Amniotic stem cell (primary cell): Measurements from ENCODE around the gene PTH2.
"Not testable (repeated sequence)": the region's sequence is repeated elsewhere in the genome, so short reads cannot be mapped to it uniquely, and the experiment has no call there.

Experiments
- DNase-seq: peaks from one replicate; lab custom pipeline; 2025; lab: John Stamatoyannopoulos, UW

Gene PTH2

DNA sequence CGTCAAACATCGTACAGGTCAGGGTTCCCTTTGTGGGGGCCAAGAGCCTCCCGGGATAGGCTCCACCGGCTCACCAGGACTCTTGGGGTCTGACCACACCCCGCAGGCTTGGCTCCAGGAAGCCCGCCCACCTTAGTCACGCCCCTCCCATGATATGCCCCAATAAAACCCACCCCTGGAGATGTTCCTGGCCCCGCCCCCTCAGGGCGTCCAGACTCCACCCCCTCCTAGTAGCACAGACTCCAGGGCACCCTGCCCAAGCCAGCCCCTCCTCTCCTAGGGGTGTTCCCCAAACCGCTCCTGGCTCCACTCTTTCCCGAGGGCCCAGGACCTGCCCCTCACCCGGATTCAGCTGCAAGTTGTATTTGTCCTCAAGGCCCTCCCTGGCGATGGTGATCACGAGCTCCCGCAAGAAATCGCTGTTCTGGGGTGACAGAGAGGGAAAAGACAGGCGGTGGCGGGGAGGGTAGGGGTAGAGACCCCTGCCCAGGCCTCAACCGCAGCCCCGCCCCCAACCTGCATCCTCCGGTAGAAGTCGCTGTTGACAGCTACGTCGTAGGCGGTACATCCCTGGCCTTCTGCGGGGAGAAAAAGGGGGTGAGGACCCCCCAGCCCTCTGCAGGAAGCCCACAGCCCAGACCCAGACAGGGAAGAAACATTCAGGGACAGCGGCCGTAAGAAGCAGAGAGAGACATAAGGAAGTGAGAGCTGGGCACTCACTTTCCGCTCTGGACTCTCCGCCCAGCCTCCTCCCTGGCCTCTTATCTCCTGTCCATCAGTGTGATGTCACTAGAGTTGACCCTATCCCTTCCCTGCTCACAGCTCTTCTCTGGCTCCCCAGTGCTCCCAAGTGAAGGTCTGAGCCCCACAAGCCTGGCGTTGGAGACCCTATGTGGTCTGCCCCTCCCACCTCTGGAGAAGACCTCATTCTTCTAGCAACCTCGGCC, 24.5 kb upstream of the PTH2 start:
- DNase-seq, result no peak

DNA sequence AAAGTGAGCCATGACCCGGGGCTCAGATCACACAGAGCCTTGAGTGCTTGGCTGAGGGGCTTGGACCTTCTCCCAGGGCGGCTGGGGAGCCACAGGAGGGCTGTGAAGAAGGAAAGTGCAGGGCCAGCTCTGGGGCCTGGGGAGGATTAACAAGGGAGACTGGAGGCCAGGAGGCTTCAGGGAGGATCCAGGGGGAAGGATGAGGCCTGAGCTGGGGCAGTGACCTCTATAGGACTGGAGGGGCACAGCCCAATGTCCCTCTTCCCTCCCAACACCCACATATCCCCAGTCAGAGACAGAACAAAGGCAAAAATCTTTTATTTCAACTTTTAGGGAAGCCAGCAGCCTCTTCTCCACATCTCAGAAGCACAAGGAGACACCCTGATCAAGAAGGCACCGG, 22.8 kb upstream of the PTH2 start:
- no peak for DNase-seq

GRCh38 chr19:49444100-49444700, 21.0 kb upstream of the PTH2 start:
- not testable (repeated sequence) for DNase-seq

DNA sequence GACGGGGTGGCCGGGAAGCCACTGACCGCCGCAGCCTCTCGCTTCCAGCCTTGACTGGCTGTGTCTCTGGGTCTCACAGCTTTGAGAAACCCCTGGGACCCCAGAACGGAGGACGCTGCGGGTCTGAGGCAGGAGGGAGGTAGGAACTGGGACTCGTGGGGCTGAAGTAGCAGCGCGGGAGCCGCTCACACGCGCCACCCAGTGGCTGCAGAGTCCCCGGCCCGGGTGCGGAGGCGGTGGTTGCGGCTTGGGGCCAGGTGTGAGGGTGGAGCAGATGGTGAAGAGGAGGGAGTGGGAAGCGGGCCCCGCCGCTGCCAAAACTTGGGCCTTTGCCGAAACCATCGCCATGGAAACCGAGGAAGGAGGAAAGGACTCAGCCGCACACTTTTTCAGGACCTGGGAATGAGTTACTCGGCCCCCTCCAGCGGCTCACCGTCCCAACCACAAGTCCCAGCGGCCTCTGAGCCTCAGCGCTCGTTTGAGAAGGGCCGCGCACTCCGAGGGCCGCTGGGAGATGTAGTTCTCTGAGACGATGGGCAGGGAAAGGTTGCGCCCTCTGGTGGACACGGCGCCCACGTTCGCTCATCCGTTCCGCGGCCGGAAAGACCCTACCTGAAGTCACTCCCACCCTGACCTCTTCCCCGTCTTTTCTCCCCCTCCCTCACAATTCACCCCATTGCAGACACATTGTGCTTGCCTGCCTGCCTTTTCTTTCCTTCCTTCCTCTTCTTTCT, 20.3 kb upstream of the PTH2 start:
- peak; percentile 87 for DNase-seq

- peak; percentile 58 for DNase-seq
Observed at GRCh38 chr19:49442771-49443365, 19.6 kb upstream of the PTH2 start.

DNA sequence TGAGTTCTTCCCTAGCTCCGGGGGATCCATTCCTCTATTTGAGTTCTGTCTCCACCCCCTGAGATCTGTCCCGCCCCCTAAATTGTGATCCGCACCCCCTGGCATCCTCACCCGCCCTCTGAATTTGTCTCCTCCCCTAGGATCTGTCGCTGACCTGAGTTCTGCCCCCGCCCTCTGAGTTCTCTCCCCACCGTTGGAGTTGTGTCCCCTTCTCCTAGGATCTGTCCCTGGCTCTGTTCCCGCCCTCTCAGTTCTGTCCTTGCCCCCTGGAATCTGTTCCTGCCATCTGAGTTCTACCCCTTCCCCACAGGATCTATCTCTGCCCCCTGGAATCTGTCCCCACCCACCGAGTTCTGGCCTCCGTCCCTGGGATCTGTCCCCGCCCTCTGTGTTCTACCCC, 19.1 kb upstream of the PTH2 start:
- no peak for DNase-seq

DNA sequence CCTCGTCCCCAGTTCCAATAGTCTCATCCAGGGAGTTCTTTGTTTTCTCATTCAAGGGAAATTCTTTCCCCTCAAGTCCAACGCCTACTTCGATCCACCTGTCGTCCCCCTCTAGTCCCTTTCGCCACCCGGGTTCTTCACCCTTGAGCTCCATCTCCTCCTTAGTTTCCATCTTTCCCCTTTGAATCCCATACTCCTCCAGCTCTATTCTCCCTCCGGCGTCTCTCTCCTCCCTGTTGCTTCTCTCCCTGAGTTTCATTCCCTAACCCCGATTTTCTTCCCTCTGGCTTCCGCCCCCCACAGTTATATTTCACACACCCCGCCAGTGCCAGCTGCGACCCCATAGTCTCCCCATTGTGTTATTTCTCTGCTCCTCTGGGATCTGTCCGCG, 18.7 kb upstream of the PTH2 start:
- no peak for DNase-seq

GRCh38 chr19:49441210-49441959, 18.1 kb upstream of the PTH2 start, which contains the start of gene SLC17A7:
Gene SLC17A7 (minus strand): TSS chr19:49441527. CDS start chr19:49441379, 148 bp downstream.
- no peak for DNase-seq

- no peak for DNase-seq
Observed at GRCh38 chr19:49440439-49441209, 17.4 kb upstream of the PTH2 start.

- DNase-seq, result no peak
Observed at GRCh38 chr19:49439836-49440235, 16.6 kb upstream of the PTH2 start.

DNA sequence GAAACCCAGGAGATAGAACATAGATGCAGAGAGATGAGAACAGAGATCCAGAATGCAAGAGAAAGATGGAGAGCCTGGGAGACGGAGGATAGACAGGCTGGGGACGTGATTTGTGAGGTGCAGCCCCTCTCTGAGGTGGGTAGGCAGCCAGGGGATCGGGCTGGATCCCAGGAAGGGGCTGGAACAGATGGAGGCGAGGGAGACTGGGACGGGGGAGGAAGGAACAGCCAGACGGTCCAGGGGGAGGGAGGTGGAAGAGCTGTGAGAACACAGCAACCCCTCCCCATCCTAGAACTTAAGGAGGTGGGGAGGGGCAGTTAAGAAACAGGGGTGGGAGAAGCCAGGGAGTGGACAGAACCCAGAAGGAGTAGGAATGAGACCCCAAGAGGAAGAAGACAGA, 15.0 kb upstream of the PTH2 start:
- DNase-seq, result no peak

DNA sequence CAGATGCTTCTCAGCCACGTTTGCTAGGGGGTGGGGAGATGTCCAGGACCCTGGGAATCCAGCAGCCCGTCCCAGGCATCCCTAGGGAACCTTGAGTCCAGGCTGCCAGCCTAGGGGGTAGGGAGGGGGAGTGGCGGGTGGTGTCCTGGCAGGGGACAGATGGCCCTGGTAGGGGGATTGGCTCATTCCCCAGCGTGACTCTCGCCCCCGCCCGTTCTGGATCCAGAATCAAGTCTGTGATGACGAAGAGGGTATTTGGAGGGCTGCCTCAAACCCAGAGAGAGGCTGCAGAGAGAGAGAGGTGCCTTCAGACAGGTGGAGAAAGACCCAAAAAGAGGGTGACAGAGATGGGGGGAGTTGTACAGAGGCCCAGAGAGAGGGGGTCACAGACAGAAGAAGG, 14.0 kb upstream of the PTH2 start:
- no peak for DNase-seq

- no peak for DNase-seq
Observed at GRCh38 chr19:49436381-49437017, 13.3 kb upstream of the PTH2 start.

GRCh38 chr19:49435670-49436069, 12.4 kb upstream of the PTH2 start:
- DNase-seq, result no peak

GRCh38 chr19:49434907-49435583, 11.8 kb upstream of the PTH2 start:
- no peak for DNase-seq

- DNase-seq, result no peak
Observed at GRCh38 chr19:49433240-49433901, 10.1 kb upstream of the PTH2 start.

DNA sequence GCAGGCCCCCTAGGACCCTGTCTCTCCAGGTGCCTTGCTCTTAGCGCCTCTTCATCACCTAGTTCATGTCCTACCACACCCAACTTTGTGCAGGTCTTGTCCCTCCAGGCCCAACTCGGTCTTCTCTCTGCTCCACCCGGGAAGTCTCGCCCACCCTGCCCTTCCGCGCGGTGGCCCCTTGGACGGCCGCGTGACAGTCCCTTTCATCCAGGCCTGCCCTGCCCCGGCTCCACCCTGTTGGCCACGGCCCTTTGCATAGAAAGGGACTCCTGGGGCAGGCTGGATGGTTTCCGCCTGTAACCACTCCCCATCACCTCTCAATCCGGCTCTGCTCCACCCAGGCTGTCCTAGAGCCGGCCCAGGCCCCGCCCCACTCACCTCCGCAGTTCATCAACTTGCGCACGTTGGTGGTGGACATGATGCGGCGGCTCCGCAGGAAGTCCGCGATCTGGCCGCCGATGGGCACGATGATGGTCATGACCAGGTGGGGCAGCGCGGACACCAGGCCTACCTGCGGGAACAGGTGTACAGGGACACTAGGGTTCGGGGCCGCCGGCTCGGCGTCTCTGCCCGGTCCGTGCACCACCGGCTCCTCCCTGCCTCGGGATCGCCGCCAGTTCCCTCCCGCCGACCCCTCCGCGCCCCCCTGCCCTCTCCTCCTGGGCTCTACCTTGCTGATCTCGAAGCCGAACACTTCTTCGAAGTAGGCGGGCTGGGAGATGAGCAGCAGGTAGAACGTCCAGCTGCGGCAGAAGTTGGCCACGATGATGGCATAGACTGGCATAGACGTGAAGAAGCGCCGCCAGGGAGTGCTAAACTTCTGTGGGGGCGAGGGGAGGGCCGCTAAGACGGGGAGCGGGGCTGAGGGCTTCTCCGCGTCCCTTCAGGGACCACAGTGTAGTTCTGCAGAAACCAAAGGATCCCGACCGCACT, 9.2 kb upstream of the PTH2 start:
- no peak for DNase-seq

DNA sequence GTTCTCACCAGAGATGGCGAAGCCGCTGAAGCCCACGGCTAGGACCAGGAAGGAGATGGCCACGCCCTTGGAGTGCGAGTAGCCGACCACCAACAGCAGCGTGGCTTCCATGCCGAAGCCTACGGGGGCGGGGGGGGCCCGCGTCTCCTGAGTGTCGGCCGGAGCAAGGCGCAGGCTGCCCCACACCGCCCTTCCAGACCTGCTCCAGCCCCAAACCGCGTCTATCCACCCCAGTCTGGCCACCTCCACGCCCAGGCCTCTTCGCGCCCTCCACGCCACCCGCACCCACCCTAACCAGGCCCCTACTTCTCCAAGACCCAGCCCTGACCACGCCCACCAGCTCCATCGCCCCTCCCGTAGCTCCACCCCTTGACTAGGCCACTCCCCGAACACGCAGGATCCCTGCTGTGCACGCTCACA, 8.1 kb upstream of the PTH2 start:
- DNase-seq, result no peak
